NCI-H82 treated with DMSO at 0.1 percent for 48 hours (cell line): ENCODE data around the gene TSPEAR.

Experiments
- DNase-seq: peaks from one replicate; lab custom pipeline; 2025; ENCODE audit not compliant: unreplicated experiment; lab: John Stamatoyannopoulos, UW

Gene TSPEAR

GRCh38 chr21:44456915-44457736 is 254.2 kb downstream of the TSPEAR start:
- no peak for DNase-seq

DNA sequence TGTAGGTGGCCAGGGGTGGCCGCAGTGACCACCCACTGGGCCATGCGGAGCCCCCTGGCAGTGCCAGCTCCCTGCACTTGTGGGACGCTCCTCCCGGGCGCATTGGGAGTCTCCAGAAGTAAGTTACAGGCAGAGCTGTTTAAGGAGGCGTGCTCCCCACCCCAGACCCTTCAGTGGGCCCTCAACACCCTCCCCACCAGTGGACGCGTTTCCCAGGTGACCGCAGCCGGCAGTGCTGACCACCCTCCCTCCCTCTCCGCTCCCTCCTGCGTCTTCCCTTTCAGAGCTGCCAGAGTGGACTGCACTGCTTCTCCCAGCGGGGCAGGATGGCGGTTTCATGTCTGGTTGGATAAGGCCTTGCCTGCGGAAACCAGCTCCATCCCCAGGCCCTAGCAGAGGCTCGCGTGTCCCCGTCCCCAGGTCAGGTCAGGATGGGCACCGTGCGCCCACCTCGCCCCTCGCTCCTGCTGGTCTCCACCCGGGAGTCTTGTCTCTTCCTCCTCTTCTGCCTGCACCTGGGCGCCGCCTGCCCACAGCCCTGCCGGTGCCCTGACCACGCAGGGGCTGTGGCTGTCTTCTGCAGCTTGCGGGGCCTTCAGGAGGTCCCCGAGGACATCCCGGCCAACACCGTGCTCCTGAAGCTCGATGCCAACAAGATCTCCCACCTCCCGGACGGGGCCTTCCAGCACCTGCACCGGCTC is 255.0 kb downstream of the TSPEAR start:
- no peak for DNase-seq

DNA sequence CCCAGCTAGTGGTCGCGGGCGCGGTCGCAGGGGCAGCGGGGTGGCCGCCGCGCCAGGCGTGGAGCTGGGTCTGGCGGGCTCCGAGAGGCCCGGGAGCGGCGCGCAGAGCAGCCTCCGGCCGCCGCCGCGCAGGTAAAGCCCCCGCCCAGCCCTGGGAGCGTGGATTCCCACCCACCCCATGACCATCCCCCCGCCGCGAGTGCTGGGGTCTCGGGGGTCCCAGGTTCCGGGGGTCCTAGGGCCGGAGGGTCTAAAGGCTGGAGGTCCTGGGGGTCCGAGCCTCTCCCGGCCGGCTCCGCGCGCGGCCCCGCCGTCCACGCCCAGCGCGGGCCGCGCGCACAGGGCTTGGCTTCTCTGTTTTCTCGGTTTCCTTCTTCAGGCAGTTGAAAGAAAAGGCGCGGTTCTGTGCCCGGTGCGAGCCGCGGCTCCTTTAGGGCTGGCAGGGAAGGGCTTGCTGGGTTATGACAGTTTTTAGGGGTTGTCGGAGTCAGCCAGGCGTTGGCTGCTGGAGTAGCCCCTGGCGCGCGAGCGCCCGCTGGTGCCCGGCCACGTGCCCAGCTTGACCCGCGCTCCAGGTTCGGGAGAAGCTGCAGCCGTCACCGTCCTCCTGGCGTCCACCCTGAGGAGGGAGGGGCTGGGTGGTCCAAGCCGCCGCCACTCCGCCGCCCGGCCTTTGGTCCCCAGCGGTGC is 255.7 kb downstream of the TSPEAR start:
- DNase-seq, result no peak

GRCh38 chr21:44454747-44455523 is 256.4 kb downstream of the TSPEAR start, which contains the start of gene LRRC3:
Gene LRRC3 (plus strand): TSS chr21:44455510. CDS start chr21:44456645, 1,135 bp downstream.
- DNase-seq, result peak; percentile 43

- no peak for DNase-seq
Observed at GRCh38 chr21:44454058-44454457, 257.3 kb downstream of the TSPEAR start.

- DNase-seq, result no peak
Observed at GRCh38 chr21:44453120-44453519, 258.3 kb downstream of the TSPEAR start.

- no peak for DNase-seq
Observed at GRCh38 chr21:44450999-44451398, 260.4 kb downstream of the TSPEAR start.

- DNase-seq, result no peak
Observed at GRCh38 chr21:44450402-44450801, 261.0 kb downstream of the TSPEAR start.

- no peak for DNase-seq
Observed at GRCh38 chr21:44449473-44450363, 261.7 kb downstream of the TSPEAR start.

GRCh38 chr21:44448651-44449131 is 262.7 kb downstream of the TSPEAR start:
- no peak for DNase-seq
